ENCODE measurements around the gene RERE. TPM values are rescaled to one million over a fixed set of nuclear protein-coding genes. Genes with fewer than 3 reads are reported as not detected.
A peak's percentile ranks its signal among the peaks of the same experiment; 100 is the strongest.

RERE gene
- total RNA-seq, 1 donor from 2014 or later, result 80.3 TPM

GRCh38 chr1:8517661-8518489, 299.6 kb downstream of the RERE start:
- H3K4me1 ChIP-seq, result peaks cover 50% of the 10 kb centered on the region
- H3K27me3 ChIP-seq, result no peaks in the 10 kb centered on the region
- H3K27ac ChIP-seq, result peak overlapping the region; percentile 38
- intact Hi-C loops (cut with DNase I), result no loop called here
- H3K9me3 ChIP-seq, result no peaks in the 10 kb centered on the region
- no peak for DNase-seq (ENCODE audit: extremely low spot score in 2 of 2)
- no peaks in the 10 kb centered on the region for H3K36me3 ChIP-seq
- TF ChIP-seq POLR2AphosphoS5 (IDR thresholded peaks at IDR 0.05; ENCODE audit: insufficient read depth in 1 of 2, low read depth in 1 of 2), result no peak
- no peak for TF ChIP-seq POLR2A (IDR thresholded peaks at IDR 0.05)
- no peak for TF ChIP-seq CTCF (IDR thresholded peaks at IDR 0.05)
- no peak overlapping the region for H3K4me3 ChIP-seq

GRCh38 chr1:8516793-8517556, 300.5 kb downstream of the RERE start:
- Histone ChIP-seq H3K27ac (peak overlapping the region; percentile 38), H3K4me1 (peaks cover 44% of the 10 kb centered on the region), H3K36me3 (no peaks in the 10 kb centered on the region), H3K27me3 (no peaks in the 10 kb centered on the region), H3K9me3 (no peaks in the 10 kb centered on the region), H3K4me3 (no peak overlapping the region)
- no peak for DNase-seq (ENCODE audit: extremely low spot score in 2 of 2)
- intact Hi-C loops (cut with DNase I), result no loop called here
- TF ChIP-seq CTCF (IDR thresholded peaks at IDR 0.05) (no peak), POLR2A (IDR thresholded peaks at IDR 0.05) (no peak), POLR2AphosphoS5 (IDR thresholded peaks at IDR 0.05; ENCODE audit: insufficient read depth in 1 of 2, low read depth in 1 of 2) (no peak)

- no peak overlapping the region for H3K4me3 ChIP-seq
- DNase-seq (ENCODE audit: extremely low spot score in 2 of 2), result no peak
- no peaks in the 10 kb centered on the region for H3K9me3 ChIP-seq
- TF ChIP-seq POLR2A (IDR thresholded peaks at IDR 0.05) (no peak), POLR2AphosphoS5 (IDR thresholded peaks at IDR 0.05; ENCODE audit: insufficient read depth in 1 of 2, low read depth in 1 of 2) (no peak), CTCF (IDR thresholded peaks at IDR 0.05) (no peak)
- H3K27ac ChIP-seq, result peak overlapping the region; percentile 38
- H3K4me1 ChIP-seq, result peaks cover 48% of the 10 kb centered on the region
- intact Hi-C loops (cut with DNase I), result no loop called here
- H3K27me3 ChIP-seq, result no peaks in the 10 kb centered on the region
- H3K36me3 ChIP-seq, result no peaks in the 10 kb centered on the region
Observed at GRCh38 chr1:8516278-8516777, 301.1 kb downstream of the RERE start.

- Histone ChIP-seq H3K4me3 (no peak overlapping the region), H3K4me1 (peaks cover 43% of the 10 kb centered on the region), H3K27me3 (no peaks in the 10 kb centered on the region), H3K36me3 (peaks cover 0 to 6% of the 10 kb centered on the region in 2 donors), H3K27ac (no peak overlapping the region), H3K9me3 (no peaks in the 10 kb centered on the region)
- no peak for TF ChIP-seq CTCF (IDR thresholded peaks at IDR 0.05)
- TF ChIP-seq POLR2A (IDR thresholded peaks at IDR 0.05), result no peak
- DNase-seq (ENCODE audit: extremely low spot score in 2 of 2), result no peak
- intact Hi-C loops (cut with DNase I), result no loop called here
Observed at GRCh38 chr1:8512504-8512903, 304.9 kb downstream of the RERE start.
